Measurements from ENCODE around the gene DHRS7. TPM values are rescaled to one million over a fixed set of nuclear protein-coding genes. Genes with fewer than 3 reads are reported as not detected.

Gene DHRS7
- total RNA-seq, 1 experiment from 2014 or later = 71.4 TPM

- ChIA-PET CTCF (interaction anchor here (0.7 to 2.9 kb wide), 11 partner anchors 10 to 1735 kb away, joined by 3 to 23 read pairs (median 8); no protein-coding TSS in a partner anchor), POLR2A (interaction anchor here (0.6 to 6.6 kb wide), 18 partner anchors 11 to 1868 kb away, joined by 3 to 63 read pairs (median 6); partner anchors contain the start of gene PCNX4)
- H3K27ac Mint-ChIP-seq (ENCODE audit: low read depth, unreplicated experiment) = peak overlapping the region; percentile 81
- intact Hi-C loops (cut with micrococcal nuclease) = loop anchor here (2.0 kb wide), 2 partner anchors 20 to 72 kb away; no protein-coding TSS in a partner anchor
- no TSS peak for BruUV-seq (replicated peaks)
- peaks cover 14% of the 10 kb centered on the region for H3K4me1 Mint-ChIP-seq (ENCODE audit: insufficient read depth, unreplicated experiment)
- H3K27me3 Mint-ChIP-seq (ENCODE audit: insufficient read depth, unreplicated experiment) = no peaks in the 10 kb centered on the region
- H3K36me3 Mint-ChIP-seq (ENCODE audit: insufficient read depth, unreplicated experiment) = peaks cover 23% of the 10 kb centered on the region
- peak overlapping the region; percentile 89 for H3K4me3 Mint-ChIP-seq (ENCODE audit: unreplicated experiment)
- no peaks in the 10 kb centered on the region for H3K9me3 Mint-ChIP-seq (ENCODE audit: unreplicated experiment)
- no peak for DNase-seq (ENCODE audit: unreplicated experiment)
- no peak for TF ChIP-seq CTCF (IDR thresholded peaks at IDR 0.05; ENCODE audit: unreplicated experiment)
Measured at GRCh38 chr14:60164404-60164711, 840 bp downstream of the DHRS7 start.

GRCh38 chr14:60163693-60164092 lies 1.5 kb downstream of the DHRS7 start:
- intact Hi-C loops (cut with micrococcal nuclease) = loop anchor here (2.0 kb wide), 2 partner anchors 21 to 71 kb away; no protein-coding TSS in a partner anchor
- CTCF ChIA-PET = interaction anchor here (0.6 to 2.9 kb wide), 3 partner anchors 95 to 393 kb away, joined by 3 to 20 read pairs (median 6); no protein-coding TSS in a partner anchor

DNA sequence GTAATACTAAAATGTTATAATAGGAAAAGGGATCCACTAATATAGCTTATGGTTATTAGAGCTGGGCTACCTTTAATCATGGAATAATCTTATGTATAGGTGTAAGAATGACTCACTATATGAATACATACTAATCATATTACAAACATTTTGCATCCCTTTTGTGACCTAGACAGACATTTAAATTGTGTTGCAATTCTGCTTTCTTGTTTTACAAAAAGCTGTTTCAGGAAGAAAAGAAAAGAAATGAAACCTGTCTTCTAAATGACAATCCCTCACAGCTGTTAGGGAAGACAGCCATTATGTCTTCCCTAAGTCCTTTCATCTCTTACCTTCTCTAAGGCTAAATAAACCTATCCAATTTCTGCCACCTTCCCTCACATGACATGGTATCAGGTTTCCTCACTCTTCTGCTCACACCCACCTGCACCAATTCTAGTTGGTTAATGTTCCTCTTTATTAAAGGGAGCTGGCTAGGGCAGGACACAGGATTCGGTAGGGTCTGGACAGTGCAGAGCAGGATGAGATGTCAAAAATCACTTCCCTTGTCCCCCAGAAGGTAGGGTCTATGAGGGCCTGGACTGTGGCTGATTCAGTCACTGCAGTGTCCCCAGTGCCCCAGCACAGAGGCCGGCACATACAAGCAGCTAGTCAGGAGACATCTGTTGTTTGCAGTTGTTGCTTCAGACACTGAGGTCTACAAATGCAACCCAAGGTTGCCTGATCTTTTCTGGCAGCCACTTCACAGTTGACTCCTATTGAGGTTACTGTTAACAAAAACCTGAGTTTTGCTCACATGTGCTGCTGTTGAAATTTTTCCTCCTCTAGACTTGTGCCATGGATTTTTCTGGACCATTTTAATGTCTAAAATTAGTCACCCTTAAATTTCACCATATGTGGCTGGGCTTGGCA lies 3.7 kb downstream of the DHRS7 start:
- peak; percentile 36 for DNase-seq (ENCODE audit: unreplicated experiment)

More at GRCh38 chr14:60163693-60164092, 1.5 kb downstream of the DHRS7 start:
- no peak for TF ChIP-seq CTCF (IDR thresholded peaks at IDR 0.05; ENCODE audit: unreplicated experiment)
- Mint-ChIP-seq H3K4me3 (ENCODE audit: unreplicated experiment) (peak overlapping the region; percentile 89), H3K27ac (ENCODE audit: low read depth, unreplicated experiment) (no peak overlapping the region), H3K4me1 (ENCODE audit: insufficient read depth, unreplicated experiment) (peaks cover 14% of the 10 kb centered on the region), H3K27me3 (ENCODE audit: insufficient read depth, unreplicated experiment) (no peaks in the 10 kb centered on the region), H3K9me3 (ENCODE audit: unreplicated experiment) (no peaks in the 10 kb centered on the region), H3K36me3 (ENCODE audit: insufficient read depth, unreplicated experiment) (peaks cover 25% of the 10 kb centered on the region)
- BruUV-seq (replicated peaks) = TSS peak; percentile 51
- POLR2A ChIA-PET = interaction anchor here (0.6 to 6.6 kb wide), 14 partner anchors 10 to 1867 kb away, joined by 3 to 63 read pairs (median 5); partner anchors contain the start of gene PCNX4
- DNase-seq (ENCODE audit: unreplicated experiment) = no peak

More for the DNA sequence above, 3.7 kb downstream of the DHRS7 start:
- Mint-ChIP-seq H3K4me1 (ENCODE audit: insufficient read depth, unreplicated experiment) (peaks cover 14% of the 10 kb centered on the region), H3K4me3 (ENCODE audit: unreplicated experiment) (no peak overlapping the region), H3K27me3 (ENCODE audit: insufficient read depth, unreplicated experiment) (no peaks in the 10 kb centered on the region), H3K27ac (ENCODE audit: low read depth, unreplicated experiment) (peak overlapping the region; percentile 21), H3K9me3 (ENCODE audit: unreplicated experiment) (no peaks in the 10 kb centered on the region), H3K36me3 (ENCODE audit: insufficient read depth, unreplicated experiment) (peaks cover 30% of the 10 kb centered on the region)
- TF ChIP-seq CTCF (IDR thresholded peaks at IDR 0.05; ENCODE audit: unreplicated experiment) = no peak
- CTCF ChIA-PET = interaction anchor here (0.6 to 2.9 kb wide), 5 partner anchors 23 to 257 kb away, joined by 3 to 17 read pairs (median 11); no protein-coding TSS in a partner anchor
- no TSS peak for BruUV-seq (replicated peaks)
- intact Hi-C loops (cut with micrococcal nuclease) = no loop called here
- POLR2A ChIA-PET = interaction anchor here (0.7 to 6.6 kb wide), 10 partner anchors 8 to 385 kb away, joined by 3 to 63 read pairs (median 4); partner anchors contain the start of gene PCNX4
